Activated naive CD4-positive, alpha-beta T cell treated with anti-CD3 and anti-CD28 coated beads, Interleukin-2, amount 50 U/mL, for 72 hours (primary cell): ENCODE results near the gene SUCO. TPM values are rescaled to one million over a fixed set of nuclear protein-coding genes. Genes with fewer than 3 reads are reported as not detected.

Experiments
- ATAC-seq, 2 donors: fragments of 150-1000 bp; cut with Tn5 transposase; 2 replicates each; pipeline ENCODE4 v1.10.0; 2021; ENCODE audit warnings: mild to moderate bottlenecking in 2 of 2, moderate library complexity in 2 of 2
- DNase-seq, 2 donors: peaks; one replicate each; pipeline ENCODE4 v3.0.0; 2021 to 2022; ENCODE audit warnings: low spot score in 2 of 2
- H3K27ac Mint-ChIP-seq, 2 donors: one replicate each; pipeline ENCODE4 v1.8.0; 2022; ENCODE audit warnings: mild to moderate bottlenecking in 2 of 2, mixed read lengths in 2 of 2
- H3K36me3 Mint-ChIP-seq, 2 donors: one replicate each; pipeline ENCODE4 v1.8.0; 2022; ENCODE audit warnings: mixed read lengths in 2 of 2
- H3K9me3 Mint-ChIP-seq, 2 donors: one replicate each; pipeline ENCODE4 v1.8.0; 2022; ENCODE audit warnings: mixed read lengths in 2 of 2
- total RNA-seq, 2 donors: library from RNA; stranded (reverse); gene quantifications; one replicate each; pipeline ENCODE4 v1.2.3, GENCODE V29; 2022

Gene SUCO
- total RNA-seq, 2 donors from 2014 or later: 24.3 to 39.7 TPM

GRCh38 chr1:172540635-172541034, 7.7 kb downstream of the SUCO start:
- no peak for ATAC-seq

GRCh38 chr1:172544481-172545104, 11.6 kb downstream of the SUCO start:
- no peak overlapping the region for H3K27ac Mint-ChIP-seq

More at GRCh38 chr1:172540635-172541034, 7.7 kb downstream of the SUCO start:
- Mint-ChIP-seq H3K9me3 (no peaks in the 10 kb centered on the region), H3K27ac (no peak overlapping the region), H3K36me3 (peaks cover 0 to 5% of the 10 kb centered on the region in 2 donors)
- DNase-seq: no peak

GRCh38 chr1:172545396-172546004, 12.6 kb downstream of the SUCO start:
- H3K27ac Mint-ChIP-seq: no peak overlapping the region
- H3K36me3 Mint-ChIP-seq: peaks cover 0 to 5% of the 10 kb centered on the region in 2 donors
- ATAC-seq (no peak), DNase-seq (no peak)
- H3K9me3 Mint-ChIP-seq: no peaks in the 10 kb centered on the region

More at GRCh38 chr1:172544481-172545104, 11.6 kb downstream of the SUCO start:
- no peak for DNase-seq
- no peaks in the 10 kb centered on the region for H3K9me3 Mint-ChIP-seq
- no peak for ATAC-seq
- peaks cover 0 to 5% of the 10 kb centered on the region in 2 donors for H3K36me3 Mint-ChIP-seq

GRCh38 chr1:172547071-172547470, 14.1 kb downstream of the SUCO start:
- no peak overlapping the region for H3K27ac Mint-ChIP-seq
- no peaks in the 10 kb centered on the region for H3K36me3 Mint-ChIP-seq
- ATAC-seq (no peak), DNase-seq (no peak)
- no peaks in the 10 kb centered on the region for H3K9me3 Mint-ChIP-seq

GRCh38 chr1:172549621-172550280, 16.8 kb downstream of the SUCO start:
- no peaks in the 10 kb centered on the region for H3K36me3 Mint-ChIP-seq
- no peak for ATAC-seq
- DNase-seq: no peak
- no peaks in the 10 kb centered on the region for H3K9me3 Mint-ChIP-seq
- H3K27ac Mint-ChIP-seq: no peak overlapping the region

- ATAC-seq (no peak), DNase-seq (no peak)
- no peak overlapping the region for H3K27ac Mint-ChIP-seq
- H3K36me3 Mint-ChIP-seq: no peaks in the 10 kb centered on the region
- H3K9me3 Mint-ChIP-seq: no peaks in the 10 kb centered on the region
Measured at GRCh38 chr1:172551279-172551678, 18.3 kb downstream of the SUCO start.

GRCh38 chr1:172554915-172555314, 22.0 kb downstream of the SUCO start:
- H3K9me3 Mint-ChIP-seq: no peaks in the 10 kb centered on the region
- DNase-seq: no peak
- H3K36me3 Mint-ChIP-seq: peaks cover 0 to 3% of the 10 kb centered on the region in 2 donors
- no peak overlapping the region for H3K27ac Mint-ChIP-seq
- ATAC-seq: no peak

- Mint-ChIP-seq H3K27ac (peak overlapping the region in 1 of 2 donors; percentile 61), H3K36me3 (peaks cover 6 to 10% of the 10 kb centered on the region in 2 donors), H3K9me3 (no peaks in the 10 kb centered on the region)
- DNase-seq: no peak
- no peak for ATAC-seq
Measured at GRCh38 chr1:172556461-172556860, 23.5 kb downstream of the SUCO start.

- Mint-ChIP-seq H3K27ac (peak overlapping the region in 1 of 2 donors; percentile 51), H3K36me3 (peaks cover 10 to 11% of the 10 kb centered on the region in 2 donors), H3K9me3 (no peaks in the 10 kb centered on the region)
- ATAC-seq (no peak), DNase-seq (no peak)
Measured at GRCh38 chr1:172557270-172557669, 24.3 kb downstream of the SUCO start.

- no peak for DNase-seq
- no peak overlapping the region for H3K27ac Mint-ChIP-seq
- H3K9me3 Mint-ChIP-seq: peaks cover 0 to 8% of the 10 kb centered on the region in 2 donors
- peaks cover 18 to 30% of the 10 kb centered on the region in 2 donors for H3K36me3 Mint-ChIP-seq
- ATAC-seq: no peak
Measured at GRCh38 chr1:172559572-172560210, 26.7 kb downstream of the SUCO start.

GRCh38 chr1:172561252-172561651, 28.3 kb downstream of the SUCO start:
- no peak for DNase-seq
- Mint-ChIP-seq H3K27ac (peak overlapping the region in 1 of 2 donors; percentile 9), H3K36me3 (peaks cover 18 to 30% of the 10 kb centered on the region in 2 donors), H3K9me3 (peaks cover 0 to 8% of the 10 kb centered on the region in 2 donors)
- no peak for ATAC-seq

GRCh38 chr1:172566196-172566997, 33.4 kb downstream of the SUCO start:
- Mint-ChIP-seq H3K27ac (peak overlapping the region; percentile 33 to 73), H3K36me3 (peaks cover 16 to 40% of the 10 kb centered on the region in 2 donors), H3K9me3 (peaks cover 5 to 14% of the 10 kb centered on the region in 2 donors)
- no peak for DNase-seq
- ATAC-seq: peak in 1 of 2 donors; percentile 82

GRCh38 chr1:172567720-172568119, 34.8 kb downstream of the SUCO start:
- peaks cover 16 to 34% of the 10 kb centered on the region in 2 donors for H3K36me3 Mint-ChIP-seq

GRCh38 chr1:172574080-172574479, 41.1 kb downstream of the SUCO start:
- no peak for DNase-seq
- H3K9me3 Mint-ChIP-seq: peaks cover 5 to 6% of the 10 kb centered on the region in 2 donors
- no peak overlapping the region for H3K27ac Mint-ChIP-seq
- no peak for ATAC-seq
- H3K36me3 Mint-ChIP-seq: peaks cover 12 to 25% of the 10 kb centered on the region in 2 donors

More at GRCh38 chr1:172567720-172568119, 34.8 kb downstream of the SUCO start:
- DNase-seq: no peak
- H3K27ac Mint-ChIP-seq: no peak overlapping the region
- ATAC-seq: no peak
- peaks cover 5 to 13% of the 10 kb centered on the region in 2 donors for H3K9me3 Mint-ChIP-seq

- DNase-seq: no peak
- no peaks in the 10 kb centered on the region for H3K9me3 Mint-ChIP-seq
- H3K36me3 Mint-ChIP-seq: peaks cover 4 to 22% of the 10 kb centered on the region in 2 donors
- no peak for ATAC-seq
- H3K27ac Mint-ChIP-seq: no peak overlapping the region
Measured at GRCh38 chr1:172578586-172578985, 45.6 kb downstream of the SUCO start.

- Mint-ChIP-seq H3K9me3 (no peaks in the 10 kb centered on the region), H3K27ac (peak overlapping the region in 1 of 2 donors; percentile 35), H3K36me3 (peaks cover 4 to 22% of the 10 kb centered on the region in 2 donors)
- no peak for ATAC-seq
- no peak for DNase-seq
Measured at GRCh38 chr1:172581273-172581672, 48.3 kb downstream of the SUCO start.
